ENCODE measurements around the gene FHAD1. TPM values are rescaled to one million over a fixed set of nuclear protein-coding genes. Genes with fewer than 3 reads are reported as not detected.

Gene FHAD1
- total RNA-seq, 1 experiment from 2014 or later: 1.9 TPM

- no peak overlapping the region for H2BK15ac ChIP-seq (ENCODE audit: low read depth, low read length)
- no peaks in the 10 kb centered on the region for H3K79me1 ChIP-seq (ENCODE audit: insufficient read depth, low read depth, low read length, poor library complexity, severe bottlenecking)
- peaks cover 21% of the 10 kb centered on the region for H3K27me3 Mint-ChIP-seq (ENCODE audit: low read depth)
- no peak overlapping the region for H2AK5ac ChIP-seq (ENCODE audit: insufficient read length, low read length)
- H3K4ac ChIP-seq (ENCODE audit: low read depth, low read length): no peak overlapping the region
- TF ChIP-seq, protein P1, sequence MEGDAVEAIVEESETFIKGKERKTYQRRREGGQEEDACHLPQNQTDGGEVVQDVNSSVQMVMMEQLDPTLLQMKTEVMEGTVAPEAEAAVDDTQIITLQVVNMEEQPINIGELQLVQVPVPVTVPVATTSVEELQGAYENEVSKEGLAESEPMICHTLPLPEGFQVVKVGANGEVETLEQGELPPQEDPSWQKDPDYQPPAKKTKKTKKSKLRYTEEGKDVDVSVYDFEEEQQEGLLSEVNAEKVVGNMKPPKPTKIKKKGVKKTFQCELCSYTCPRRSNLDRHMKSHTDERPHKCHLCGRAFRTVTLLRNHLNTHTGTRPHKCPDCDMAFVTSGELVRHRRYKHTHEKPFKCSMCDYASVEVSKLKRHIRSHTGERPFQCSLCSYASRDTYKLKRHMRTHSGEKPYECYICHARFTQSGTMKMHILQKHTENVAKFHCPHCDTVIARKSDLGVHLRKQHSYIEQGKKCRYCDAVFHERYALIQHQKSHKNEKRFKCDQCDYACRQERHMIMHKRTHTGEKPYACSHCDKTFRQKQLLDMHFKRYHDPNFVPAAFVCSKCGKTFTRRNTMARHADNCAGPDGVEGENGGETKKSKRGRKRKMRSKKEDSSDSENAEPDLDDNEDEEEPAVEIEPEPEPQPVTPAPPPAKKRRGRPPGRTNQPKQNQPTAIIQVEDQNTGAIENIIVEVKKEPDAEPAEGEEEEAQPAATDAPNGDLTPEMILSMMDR (conservative IDR thresholded peaks at IDR 0.05): no peak
- no peak overlapping the region for H3K23ac ChIP-seq (ENCODE audit: insufficient read length, low read depth, low read length)
- no peak overlapping the region for H3K4me2 ChIP-seq (ENCODE audit: insufficient read depth, insufficient read length, low read length)
- H3K14ac ChIP-seq (ENCODE audit: insufficient read depth, low read length): no peak overlapping the region
- H3K27me3 ChIP-seq (ENCODE audit: insufficient read depth, low read length): no peaks in the 10 kb centered on the region
- H3K4me1 Mint-ChIP-seq: peaks cover 0 to 5% of the 10 kb centered on the region in 2 experiments; a peak in 2 of 4 replicates
- no peak overlapping the region for H2BK120ac ChIP-seq (ENCODE audit: low read depth, low read length, poor library complexity, severe bottlenecking)
- no CpG with 5 or more reads among the region's 4 CpGs for WGBS (ENCODE audit: extremely low coverage, insufficient read length, low lambda C conversion rate)
- H4K5ac ChIP-seq (ENCODE audit: insufficient read length, low read depth, low read length): no peak overlapping the region
- no peak overlapping the region for H3K4me3 Mint-ChIP-seq
- H3K56ac ChIP-seq (ENCODE audit: insufficient read length, low read depth, low read length): no peak overlapping the region
- no peak overlapping the region for H2BK5ac ChIP-seq (ENCODE audit: insufficient read length, low read length)
- no peaks in the 10 kb centered on the region for H3K36me3 Mint-ChIP-seq (ENCODE audit: insufficient read depth in 1 of 3, low read depth in 3 of 3)
- no peak overlapping the region for H2AFZ ChIP-seq (ENCODE audit: low read length)
- no peaks in the 10 kb centered on the region for H3K79me2 ChIP-seq (ENCODE audit: insufficient read depth, low read length)
- H3K27ac Mint-ChIP-seq: no peak overlapping the region
- H3T11ph ChIP-seq (ENCODE audit: low read length): no peak overlapping the region
- no peak overlapping the region for H4K8ac ChIP-seq (replicated peaks; ENCODE audit: insufficient read length, low read depth, low read length)
- H2BK20ac ChIP-seq (ENCODE audit: low read depth, low read length, poor library complexity, severe bottlenecking): no peak overlapping the region
- no peaks in the 10 kb centered on the region for H4K20me1 ChIP-seq (ENCODE audit: control insufficient read depth, insufficient read depth, insufficient read length)
- H3K9me3 Mint-ChIP-seq: no peaks in the 10 kb centered on the region
- H4K91ac ChIP-seq (ENCODE audit: insufficient read length, low read depth, low read length): no peak overlapping the region
- no peak overlapping the region for H3K27ac ChIP-seq (ENCODE audit: insufficient read length, low read depth, low read length)
- H3K18ac ChIP-seq (ENCODE audit: insufficient read length, low read depth, low read length): no peak overlapping the region
- H3K23me2 ChIP-seq (ENCODE audit: insufficient read length, low read depth, low read length, poor library complexity, severe bottlenecking): no peaks in the 10 kb centered on the region
- H2BK12ac ChIP-seq (ENCODE audit: insufficient read length, low read depth, low read length): no peak overlapping the region
- H3K4me1 ChIP-seq (ENCODE audit: insufficient read depth, low read length): no peaks in the 10 kb centered on the region
- H3K9me3 ChIP-seq (ENCODE audit: control insufficient read depth, low read depth, low read length): no peaks in the 10 kb centered on the region
- DNase-seq: no peak
- H3K9ac ChIP-seq (ENCODE audit: extremely low read depth, insufficient read length, low read length): no peak overlapping the region
Observed at GRCh38 chr1:15286452-15286851, 39.4 kb downstream of the FHAD1 start.
